ENCODE measurements around the gene PGS1.
A peak's percentile ranks its signal among the peaks of the same experiment; 100 is the strongest.

DNA sequence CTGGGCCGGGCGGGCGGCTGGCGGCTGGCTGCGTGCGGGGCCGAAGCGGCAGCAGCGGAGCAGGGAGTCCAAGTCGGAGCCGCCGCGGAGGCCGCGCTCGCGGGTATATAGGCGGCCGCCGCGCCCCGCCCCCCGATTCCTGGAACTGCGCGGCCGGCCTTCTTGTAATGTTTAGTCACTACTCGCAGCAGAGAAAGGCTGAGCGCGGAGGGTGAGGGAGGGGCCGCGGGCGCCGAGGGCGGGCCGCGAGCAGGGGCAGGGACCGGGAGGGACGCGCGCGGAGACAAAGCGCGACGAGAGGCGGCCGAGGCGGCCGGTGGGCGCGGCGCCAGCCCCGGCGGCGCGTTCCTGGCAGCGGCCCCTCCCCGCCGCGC, 18.5 kb upstream of the PGS1 start, which contains the start of gene SOCS3:
- TF ChIP-seq CTCF (IDR thresholded peaks at IDR 0.05) (no peak), EP300 (IDR thresholded peaks at IDR 0.05) (peak; percentile 37), POLR2A (IDR thresholded peaks at IDR 0.05) (no peak), POLR2AphosphoS5 (IDR thresholded peaks at IDR 0.05) (peak; percentile 77 to 94 (median 93))

All from stomach (tissue), 4 donors.